Subcutaneous adipose tissue (tissue), 4 donors: ENCODE data around the gene LCN2. TPM values are rescaled to one million over a fixed set of nuclear protein-coding genes. Genes with fewer than 3 reads are reported as not detected.

Source experiments
- total RNA-seq, 4 donors: library from RNA; depleted of rRNA; stranded (reverse); fragments of >200 nt; gene quantifications; one replicate each; pipeline ENCODE4 v1.1.0, GENCODE V29; 2016
- TF ChIP-seq, protein P1 (sequence below): fragments of 450-650 bp; IDR thresholded peaks from one replicate; pipeline ENCODE4 v1.5.1; 2016; ENCODE audit warnings: low read depth, mild to moderate bottlenecking, control low read depth, antibody characterized with exemption, moderate library complexity

LCN2 gene
- total RNA-seq, 4 donors from 2014 or later = 1.6 TPM; not detected in 3

DNA sequence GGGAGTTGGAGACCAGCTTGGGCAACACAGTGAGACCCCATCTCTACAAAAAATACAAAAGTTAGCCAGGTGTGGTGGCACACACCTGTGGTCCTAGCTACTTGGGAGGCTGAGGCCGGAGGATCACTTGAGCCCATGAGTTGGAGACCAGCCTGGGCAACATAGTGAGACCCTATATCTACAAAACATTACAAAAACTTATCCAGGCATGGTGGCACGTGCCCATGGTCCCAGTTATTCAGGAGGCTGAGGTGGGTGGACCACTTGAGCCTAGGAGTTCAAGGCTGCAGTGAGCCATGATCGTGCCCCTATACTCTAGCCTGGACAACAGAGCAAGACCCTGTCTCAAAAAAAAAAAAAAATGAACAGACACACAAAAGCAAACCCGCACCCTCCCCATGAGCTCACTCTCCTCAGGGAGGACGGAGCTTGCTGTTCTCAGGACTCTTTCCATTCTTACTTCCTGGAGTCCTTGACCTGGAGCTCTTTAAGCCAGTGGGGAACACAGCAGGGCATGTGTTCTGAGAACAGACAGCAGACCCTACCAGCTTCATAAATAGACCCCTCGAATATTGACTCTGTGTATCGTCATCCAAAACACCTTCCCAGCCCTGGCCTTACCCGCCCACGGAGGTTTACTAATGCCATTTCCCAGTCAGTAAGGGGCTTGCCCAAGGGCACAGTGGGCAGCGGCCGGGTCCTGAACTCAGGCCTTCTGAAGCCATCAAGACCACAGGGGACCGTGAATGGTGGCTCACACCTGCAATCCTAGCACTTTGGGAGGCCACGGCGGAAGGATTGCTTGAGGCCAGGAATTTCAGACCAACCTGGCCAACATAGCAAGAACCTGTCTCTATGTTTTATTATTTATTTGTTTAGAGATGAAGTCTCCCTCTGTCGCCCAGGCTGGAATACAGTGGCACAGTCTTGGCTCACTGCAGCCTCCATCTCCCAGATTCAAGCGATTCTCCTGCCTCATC is 32.9 kb upstream of the LCN2 start:
- TF ChIP-seq, protein P1, sequence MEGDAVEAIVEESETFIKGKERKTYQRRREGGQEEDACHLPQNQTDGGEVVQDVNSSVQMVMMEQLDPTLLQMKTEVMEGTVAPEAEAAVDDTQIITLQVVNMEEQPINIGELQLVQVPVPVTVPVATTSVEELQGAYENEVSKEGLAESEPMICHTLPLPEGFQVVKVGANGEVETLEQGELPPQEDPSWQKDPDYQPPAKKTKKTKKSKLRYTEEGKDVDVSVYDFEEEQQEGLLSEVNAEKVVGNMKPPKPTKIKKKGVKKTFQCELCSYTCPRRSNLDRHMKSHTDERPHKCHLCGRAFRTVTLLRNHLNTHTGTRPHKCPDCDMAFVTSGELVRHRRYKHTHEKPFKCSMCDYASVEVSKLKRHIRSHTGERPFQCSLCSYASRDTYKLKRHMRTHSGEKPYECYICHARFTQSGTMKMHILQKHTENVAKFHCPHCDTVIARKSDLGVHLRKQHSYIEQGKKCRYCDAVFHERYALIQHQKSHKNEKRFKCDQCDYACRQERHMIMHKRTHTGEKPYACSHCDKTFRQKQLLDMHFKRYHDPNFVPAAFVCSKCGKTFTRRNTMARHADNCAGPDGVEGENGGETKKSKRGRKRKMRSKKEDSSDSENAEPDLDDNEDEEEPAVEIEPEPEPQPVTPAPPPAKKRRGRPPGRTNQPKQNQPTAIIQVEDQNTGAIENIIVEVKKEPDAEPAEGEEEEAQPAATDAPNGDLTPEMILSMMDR = no peak

DNA sequence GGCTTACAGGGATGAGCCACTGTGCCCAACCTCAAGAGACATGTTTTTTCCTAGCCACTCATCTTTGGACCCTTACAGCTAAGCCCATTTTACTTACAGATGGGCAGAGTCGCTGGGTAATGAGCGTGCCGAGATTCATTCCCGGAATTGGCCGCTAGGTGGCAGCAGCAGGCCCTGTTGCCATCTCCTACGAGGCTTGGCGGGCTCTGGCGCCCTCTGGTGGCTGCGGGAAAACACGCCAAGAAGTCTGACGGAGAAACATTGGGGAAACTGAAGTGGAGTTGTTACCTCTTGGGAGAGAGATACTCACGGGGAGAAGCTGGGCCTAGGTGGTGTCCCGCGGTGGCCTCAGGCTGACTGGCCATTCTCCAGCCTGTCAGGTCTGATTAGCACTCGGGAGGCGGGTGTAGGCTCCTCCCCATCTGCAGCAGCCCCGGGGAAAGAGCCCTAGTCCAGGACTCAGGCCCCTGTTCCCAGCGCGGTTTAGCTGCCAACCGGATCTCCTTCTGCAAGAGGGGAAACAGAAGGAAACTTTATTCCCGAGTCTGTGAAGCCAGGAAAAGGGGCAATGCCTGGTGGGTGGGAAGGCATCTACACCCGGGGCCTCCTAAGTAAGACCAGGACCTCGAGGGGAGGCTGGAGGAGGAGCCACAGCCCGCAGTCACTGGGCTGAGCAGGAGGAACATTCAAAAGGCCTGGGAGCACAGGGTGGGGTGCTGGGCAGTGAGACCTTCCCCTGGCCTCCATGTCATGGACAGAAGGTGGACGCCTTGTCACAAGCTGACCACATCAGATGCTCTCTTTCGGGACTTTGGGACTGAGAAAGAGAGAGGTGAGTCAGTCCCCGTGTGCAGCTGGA is 31.4 kb upstream of the LCN2 start:
- TF ChIP-seq, protein P1 = no peak

DNA sequence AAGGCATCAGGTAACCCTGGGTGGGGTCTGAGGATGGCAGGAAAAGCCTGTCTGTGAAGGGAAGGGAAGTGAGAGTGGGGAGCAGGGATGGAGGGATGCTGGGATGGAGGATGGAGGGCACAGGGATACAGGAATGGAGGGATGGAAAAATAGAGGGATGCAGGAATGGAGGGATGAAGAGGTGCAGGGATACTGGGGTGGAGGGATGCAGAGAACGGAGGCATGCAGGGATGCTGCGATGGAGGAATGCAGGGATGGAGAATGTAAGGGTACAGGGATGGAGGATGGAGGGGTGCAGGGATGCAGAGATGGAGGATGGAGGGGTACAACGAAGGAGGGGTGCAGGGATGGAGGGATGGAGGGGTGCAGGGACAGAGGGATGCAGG is 30.8 kb upstream of the LCN2 start:
- TF ChIP-seq, protein P1 = no peak

DNA sequence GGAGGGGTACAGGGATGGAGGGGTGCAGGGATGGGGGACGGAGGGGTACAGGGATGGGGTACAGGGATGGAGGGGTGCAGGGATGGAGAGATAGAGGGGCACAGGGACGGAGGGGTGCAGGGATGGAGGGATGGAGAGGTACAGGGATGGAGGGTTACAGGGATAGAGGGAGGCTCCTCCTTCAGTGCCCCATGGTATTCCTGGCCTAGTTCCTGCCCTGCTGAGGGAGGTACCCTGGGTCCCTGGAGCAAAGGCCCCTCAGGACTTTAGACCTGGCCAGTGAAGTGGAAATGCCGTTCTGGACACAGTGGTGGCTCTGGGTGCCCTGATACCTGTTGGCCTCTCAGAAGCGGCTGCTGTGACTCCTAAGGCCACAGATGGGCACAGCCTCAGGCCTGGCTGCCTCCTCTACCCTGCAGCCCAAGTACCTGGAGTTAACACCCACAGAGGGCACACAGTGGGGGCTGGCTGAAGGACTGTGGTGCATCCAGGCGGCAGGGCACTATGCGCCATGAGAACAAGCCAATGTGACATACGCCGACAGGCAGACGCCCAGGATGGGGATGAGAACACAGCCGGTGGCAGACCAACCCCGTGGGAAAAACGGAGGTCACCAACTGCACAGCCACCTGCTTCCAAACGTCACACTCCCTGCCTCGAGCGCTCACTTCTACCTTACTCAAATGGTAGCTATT is 30.1 kb upstream of the LCN2 start:
- TF ChIP-seq, protein P1 = no peak

DNA sequence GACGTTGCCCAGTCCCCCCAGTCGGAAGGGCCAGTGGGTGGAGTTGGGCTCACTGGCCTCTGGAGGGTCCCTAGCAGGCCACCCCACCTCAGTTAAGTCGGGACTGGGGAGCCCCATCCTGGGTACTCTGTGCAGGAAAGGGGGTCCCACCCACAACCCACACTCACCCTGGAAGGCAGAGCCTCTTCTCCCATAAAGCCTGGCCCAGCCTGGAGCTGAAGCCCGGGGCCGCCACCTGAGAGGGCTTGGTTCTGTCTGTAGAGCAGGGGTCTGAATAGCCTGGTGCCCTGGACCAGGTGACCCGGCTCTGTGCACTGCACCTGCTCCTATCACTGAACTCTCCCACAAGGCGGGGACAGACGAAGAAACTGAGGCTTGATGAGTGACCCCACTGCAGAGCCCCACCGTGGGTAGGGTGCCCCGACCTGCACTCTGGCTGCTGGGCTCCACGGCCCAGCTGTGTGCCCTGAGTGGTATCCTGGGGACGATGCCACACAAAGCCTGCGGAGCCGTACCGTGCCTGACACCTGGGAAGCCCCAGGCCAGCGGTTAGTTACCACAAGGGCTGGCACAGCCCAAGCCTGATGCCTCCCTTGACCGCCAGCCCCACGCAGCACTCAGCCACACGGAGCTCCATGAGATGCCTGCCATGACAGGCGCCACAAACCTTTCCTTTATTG is 29.1 kb upstream of the LCN2 start:
- TF ChIP-seq, protein P1 = no peak

DNA sequence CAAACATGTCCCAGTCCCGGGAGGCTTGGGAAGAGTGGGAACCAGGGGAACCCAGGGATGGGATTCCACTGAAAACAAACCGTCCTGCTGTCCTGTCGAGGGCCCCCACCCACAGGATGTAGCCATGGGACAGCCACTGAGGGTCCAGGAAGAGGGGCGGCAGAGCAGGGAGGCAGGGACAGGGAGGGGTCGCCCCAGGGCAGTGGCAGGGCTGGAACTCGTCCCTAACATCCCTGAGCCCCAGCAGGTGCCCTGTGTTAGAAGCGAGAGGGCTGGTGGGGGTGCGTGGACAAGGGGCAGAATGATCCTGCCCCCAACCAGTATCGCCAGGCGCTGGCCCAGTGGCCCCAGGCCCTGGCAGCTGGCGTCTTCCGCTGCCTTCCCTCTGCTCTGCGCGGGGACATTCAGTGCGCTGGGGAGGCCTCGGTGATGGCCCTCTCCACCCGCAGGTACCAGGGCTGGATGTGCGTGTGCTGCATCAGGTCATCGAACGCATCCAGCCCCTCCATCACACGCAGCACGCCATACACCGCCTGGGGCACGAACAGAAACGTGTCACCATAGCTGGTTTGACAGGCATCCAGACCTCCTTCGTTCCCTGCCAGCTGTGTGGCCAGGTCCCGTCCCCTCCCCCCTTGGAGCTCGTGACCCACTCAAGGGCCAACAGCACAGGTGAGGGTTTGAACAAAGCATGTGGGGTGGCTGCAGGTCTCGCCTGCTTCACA is 28.4 kb upstream of the LCN2 start:
- TF ChIP-seq, protein P1 = no peak
